Measurements from ENCODE around the gene LLGL2. TPM values are rescaled to one million over a fixed set of nuclear protein-coding genes. Genes with fewer than 3 reads are reported as not detected.

The LLGL2 gene
- total RNA-seq, 1 donor from 2014 or later: 44.5 TPM

DNA sequence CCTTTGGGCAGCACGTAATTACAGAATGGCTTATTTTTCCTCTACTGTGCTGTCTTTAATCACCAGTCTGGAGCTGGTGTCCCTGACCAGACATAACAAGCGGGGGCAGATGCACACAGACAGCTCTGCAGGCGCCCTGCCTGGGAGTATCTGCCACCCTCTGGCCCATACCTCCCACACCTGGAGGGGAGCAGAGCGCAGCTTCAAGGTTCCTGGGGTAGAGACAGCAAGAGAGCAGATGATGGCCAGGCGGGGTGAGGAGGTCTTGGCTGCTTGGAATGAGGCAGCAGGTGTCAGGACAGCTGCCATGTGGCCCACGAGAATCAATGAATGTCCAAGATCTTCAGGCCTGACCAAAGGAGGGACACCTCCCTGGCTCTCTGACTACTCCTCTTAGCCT is 45.2 kb upstream of the LLGL2 start:
- TF ChIP-seq, protein P1, sequence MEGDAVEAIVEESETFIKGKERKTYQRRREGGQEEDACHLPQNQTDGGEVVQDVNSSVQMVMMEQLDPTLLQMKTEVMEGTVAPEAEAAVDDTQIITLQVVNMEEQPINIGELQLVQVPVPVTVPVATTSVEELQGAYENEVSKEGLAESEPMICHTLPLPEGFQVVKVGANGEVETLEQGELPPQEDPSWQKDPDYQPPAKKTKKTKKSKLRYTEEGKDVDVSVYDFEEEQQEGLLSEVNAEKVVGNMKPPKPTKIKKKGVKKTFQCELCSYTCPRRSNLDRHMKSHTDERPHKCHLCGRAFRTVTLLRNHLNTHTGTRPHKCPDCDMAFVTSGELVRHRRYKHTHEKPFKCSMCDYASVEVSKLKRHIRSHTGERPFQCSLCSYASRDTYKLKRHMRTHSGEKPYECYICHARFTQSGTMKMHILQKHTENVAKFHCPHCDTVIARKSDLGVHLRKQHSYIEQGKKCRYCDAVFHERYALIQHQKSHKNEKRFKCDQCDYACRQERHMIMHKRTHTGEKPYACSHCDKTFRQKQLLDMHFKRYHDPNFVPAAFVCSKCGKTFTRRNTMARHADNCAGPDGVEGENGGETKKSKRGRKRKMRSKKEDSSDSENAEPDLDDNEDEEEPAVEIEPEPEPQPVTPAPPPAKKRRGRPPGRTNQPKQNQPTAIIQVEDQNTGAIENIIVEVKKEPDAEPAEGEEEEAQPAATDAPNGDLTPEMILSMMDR (IDR thresholded peaks at IDR 0.05; ENCODE audit: insufficient read depth, low read length, severe bottlenecking): no peak
- DNase-seq (ENCODE audit: low read depth) (no peak), FAIRE-seq (no peak)
- H3K4me3 ChIP-seq (ENCODE audit: low read depth, low read length): no peak overlapping the region
- H3K36me3 ChIP-seq (ENCODE audit: control insufficient read depth, insufficient read depth, low read length): peaks cover 8% of the 10 kb centered on the region
- H3K27me3 ChIP-seq (ENCODE audit: control insufficient read depth, insufficient read depth, low read length): no peaks in the 10 kb centered on the region

DNA sequence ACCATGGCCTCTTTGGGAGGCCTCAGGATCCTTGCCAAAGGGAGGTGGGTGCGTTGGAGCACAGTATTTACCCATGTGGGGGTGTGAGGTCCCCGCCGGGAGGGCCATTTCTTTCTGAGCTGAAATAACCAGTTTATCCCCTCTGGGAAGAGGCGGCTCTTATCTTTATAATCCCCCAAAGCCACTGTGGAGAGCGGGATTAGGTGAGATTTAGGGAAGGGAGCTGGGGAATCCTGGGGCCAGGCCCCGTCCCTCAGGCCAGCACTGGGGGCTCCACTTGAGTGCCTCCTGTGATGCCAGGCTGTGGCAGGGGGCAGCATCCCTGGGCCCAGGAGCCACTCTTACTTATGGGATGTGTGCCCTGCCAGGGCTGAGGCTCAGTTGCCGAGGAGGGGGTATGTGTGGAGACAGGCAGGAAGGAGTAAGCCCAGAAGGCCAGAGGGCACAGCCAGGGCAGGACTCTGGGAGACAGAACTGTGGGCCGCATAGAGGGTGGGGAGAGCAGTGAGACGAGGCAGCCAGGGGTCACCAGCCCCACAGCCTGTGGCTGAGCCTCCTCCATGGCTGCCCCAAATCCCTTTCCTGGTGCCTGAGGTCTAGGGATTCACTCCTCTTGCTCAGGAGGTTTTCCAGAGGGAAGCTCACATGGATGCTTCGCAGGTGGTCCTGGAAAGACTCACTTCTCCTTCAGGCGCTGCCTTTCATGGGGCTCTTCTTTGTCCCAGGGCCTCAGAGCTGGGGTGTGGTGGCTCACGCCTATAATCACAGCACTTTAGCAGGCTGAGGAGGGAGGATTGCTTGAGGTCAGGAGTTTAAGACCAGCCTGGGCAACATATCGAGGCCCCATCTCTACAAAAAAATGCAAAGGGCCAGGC is 44.1 kb upstream of the LLGL2 start:
- FAIRE-seq (no peak), DNase-seq (ENCODE audit: low read depth) (no peak)
- TF ChIP-seq, protein P1 (IDR thresholded peaks at IDR 0.05; ENCODE audit: insufficient read depth, low read length, severe bottlenecking): no peak
- Histone ChIP-seq H3K4me3 (ENCODE audit: low read depth, low read length) (no peak overlapping the region), H3K27me3 (ENCODE audit: control insufficient read depth, insufficient read depth, low read length) (no peaks in the 10 kb centered on the region), H3K36me3 (ENCODE audit: control insufficient read depth, insufficient read depth, low read length) (peaks cover 2% of the 10 kb centered on the region)

DNA sequence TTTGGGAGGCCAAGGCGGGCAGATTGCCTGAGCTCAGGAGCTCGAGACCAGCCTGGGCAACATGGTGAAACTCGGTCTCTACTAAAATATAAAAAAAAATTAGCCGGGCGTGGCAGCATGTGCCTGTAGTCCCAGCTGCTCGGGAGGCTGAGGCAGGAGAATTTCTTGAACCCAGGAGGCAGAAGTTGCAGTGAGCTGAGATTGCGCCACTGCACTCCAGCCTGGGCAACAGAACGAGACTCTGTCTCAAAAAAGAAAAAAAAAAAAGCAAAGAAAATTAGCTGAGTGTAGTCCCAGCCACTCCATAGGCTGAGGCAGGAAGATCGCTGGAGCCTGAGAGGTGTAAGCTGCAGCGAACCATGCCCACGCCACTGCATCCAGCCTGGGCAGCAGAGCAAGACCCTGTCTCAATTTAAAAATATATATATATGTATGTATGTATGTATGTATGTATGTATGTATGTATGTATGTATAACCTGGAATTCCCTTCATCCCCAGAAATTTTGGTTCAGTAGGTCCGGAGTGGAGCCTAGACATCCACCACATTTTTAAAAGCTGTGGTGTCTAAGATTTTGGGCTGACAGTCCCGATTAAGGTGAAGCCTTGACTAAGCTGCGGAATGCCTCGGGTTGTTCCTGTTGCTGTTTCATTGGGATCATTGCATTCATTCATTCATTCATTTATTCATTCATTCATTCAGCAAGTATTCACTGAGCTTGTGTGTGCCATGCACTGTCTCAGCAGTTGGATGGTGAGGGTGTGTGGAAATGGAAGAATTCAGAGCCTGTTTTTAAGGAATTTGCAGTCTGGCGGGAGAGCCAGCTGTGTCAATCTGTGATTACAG is 43.2 kb upstream of the LLGL2 start:
- H3K36me3 ChIP-seq (ENCODE audit: control insufficient read depth, insufficient read depth, low read length): peaks cover 2% of the 10 kb centered on the region
- no peak overlapping the region for H3K4me3 ChIP-seq (ENCODE audit: low read depth, low read length)
- DNase-seq (ENCODE audit: low read depth) (no peak), FAIRE-seq (no peak)
- no peaks in the 10 kb centered on the region for H3K27me3 ChIP-seq (ENCODE audit: control insufficient read depth, insufficient read depth, low read length)
- TF ChIP-seq, protein P1 (IDR thresholded peaks at IDR 0.05; ENCODE audit: insufficient read depth, low read length, severe bottlenecking): no peak

DNA sequence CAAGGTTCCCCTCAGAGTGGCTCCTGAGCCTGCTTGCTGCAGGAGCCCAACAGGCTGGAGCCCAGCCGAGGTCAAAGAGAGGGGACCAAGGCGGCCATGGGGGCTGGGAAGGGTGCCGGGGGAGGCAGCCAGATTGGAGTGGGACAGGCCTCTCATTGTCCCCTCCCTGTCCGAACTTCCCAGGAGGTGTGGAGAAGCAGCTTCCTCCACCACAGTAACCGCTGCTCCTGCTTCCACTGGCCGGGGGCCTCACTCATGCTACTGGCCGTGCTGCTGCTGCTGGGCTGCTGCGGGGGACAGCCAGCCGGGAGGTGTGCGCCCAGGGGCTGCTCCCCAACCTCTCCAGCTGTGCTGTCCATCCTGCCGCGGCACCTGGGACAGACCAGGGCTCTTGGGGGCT is 39.8 kb upstream of the LLGL2 start:
- Histone ChIP-seq H3K27me3 (ENCODE audit: control insufficient read depth, insufficient read depth, low read length) (no peaks in the 10 kb centered on the region), H3K36me3 (ENCODE audit: control insufficient read depth, insufficient read depth, low read length) (no peaks in the 10 kb centered on the region), H3K4me3 (ENCODE audit: low read depth, low read length) (no peak overlapping the region)
- TF ChIP-seq, protein P1 (IDR thresholded peaks at IDR 0.05; ENCODE audit: insufficient read depth, low read length, severe bottlenecking): no peak
- no peak for FAIRE-seq
- DNase-seq (ENCODE audit: low read depth): no peak

DNA sequence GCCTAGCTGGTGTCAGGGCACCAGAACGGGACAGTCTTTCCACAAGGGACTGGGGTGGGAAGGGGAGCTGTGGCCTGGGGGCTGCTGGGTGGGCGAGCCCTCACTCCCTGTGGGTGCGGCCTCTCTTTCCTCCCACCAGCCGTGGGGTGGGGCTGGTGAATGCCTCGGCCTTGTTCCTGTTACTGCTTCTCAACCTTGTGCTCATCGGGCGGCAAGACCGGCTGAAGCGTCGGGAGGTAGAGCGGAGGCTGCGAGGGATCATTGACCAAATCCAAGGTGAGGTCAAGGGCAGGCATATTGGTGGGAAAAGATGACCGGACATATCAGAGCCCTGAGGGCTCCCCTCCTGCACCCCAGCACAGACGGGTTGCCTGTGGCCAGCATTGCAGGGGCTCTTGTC is 39.3 kb upstream of the LLGL2 start:
- FAIRE-seq (no peak), DNase-seq (ENCODE audit: low read depth) (no peak)
- no peaks in the 10 kb centered on the region for H3K27me3 ChIP-seq (ENCODE audit: control insufficient read depth, insufficient read depth, low read length)
- H3K4me3 ChIP-seq (ENCODE audit: low read depth, low read length): no peak overlapping the region
- TF ChIP-seq, protein P1 (IDR thresholded peaks at IDR 0.05; ENCODE audit: insufficient read depth, low read length, severe bottlenecking): no peak
- H3K36me3 ChIP-seq (ENCODE audit: control insufficient read depth, insufficient read depth, low read length): no peaks in the 10 kb centered on the region
